K562 (cell line): ENCODE measurements around the gene EHD2. TPM values are rescaled to one million over a fixed set of nuclear protein-coding genes. Genes with fewer than 3 reads are reported as not detected.

Source experiments
- polyA plus RNA-seq, 8 experiments: library from polyadenylated mRNA; depleted of rRNA in 4 of 8; stranded (reverse) in 5 of 8; unstranded in 3 of 8; fragments of >200 nt; fragmentation: Nextera tagmentation in 2 of 8; fragmentation: Illumina TruSeq in 1 of 8; extraction: Ambion mirVana in 2 of 8; extraction: Trizol in 1 of 8; gene quantifications; 2 replicates each; pipeline versions ENCODE4 v1.2.1 to v1.2.3, GENCODE V29; 2011 to 2014; ENCODE audit warnings: inconsistent platforms in 1 of 8, missing spikeins in 1 of 8
- small RNA-seq: library from RNA; depleted of rRNA; stranded (forward); fragments of <200 nt; gene quantifications from one replicate; pipeline ENCODE3, GENCODE V24; 2014
- total RNA-seq, 7 experiments: library from RNA; depleted of rRNA in 6 of 7; stranded (reverse); fragments of >200 nt in 6 of 7; fragmentation: Illumina TruSeq in 2 of 7; extraction: Trizol in 2 of 7; gene quantifications; 2 replicates each; pipeline versions ENCODE4 v1.2.1 to v1.2.3, GENCODE V29; 2011 to 2021; ENCODE audit warnings: low replicate concordance in 1 of 7

EHD2 gene
- total and polyA plus RNA-seq, 9 of the 15 experiments (the other 6 are each of a cell fraction or from before 2014, with no cell fraction given): 1.7 to 32.2 (median 3.0) TPM

Small RNA genes within 50 kb of the gene (small RNA-seq; reads per million reads assigned to genes)
- not detected for gene SNORD23

Other genes with a start within 250 kb of the EHD2 start
Only the 7 nearest of the 11 such genes appear.
- gene ZNF541, start 140.3 kb upstream of the EHD2 start, total RNA-seq (2014; rRNA removed): 0.09 and 0.12 TPM in 2 replicates
- gene ZNF541, start 140.3 kb upstream of the EHD2 start, total RNA-seq (2014; rRNA removed; fragmentation: Illumina TruSeq; extraction: Trizol): 0.03 and 0.04 TPM in 2 replicates
- gene ZNF541, start 140.3 kb upstream of the EHD2 start, total RNA-seq (2015; rRNA removed; fragmentation: Illumina TruSeq; extraction: Trizol): 0.08 and 0.11 TPM in 2 replicates
- 0.04 and 0.16 TPM in 2 replicates for gene ZNF541, start 140.3 kb upstream of the EHD2 start, total RNA-seq (2021)
- 0.06 and 0.15 TPM in 2 replicates for gene ZNF541, start 140.3 kb upstream of the EHD2 start, polyA plus RNA-seq (2011; rRNA removed)
- 0.07 TPM in 1 of 2 replicates, not detected in the other for gene ZNF541, start 140.3 kb upstream of the EHD2 start, polyA plus RNA-seq (2014; fragmentation: Illumina TruSeq; extraction: Trizol)
- under 1 TPM in 1 of 2 experiments, not detected in 1; 0.04 TPM for gene ZNF541, start 140.3 kb upstream of the EHD2 start, polyA plus RNA-seq (2014; fragmentation: Nextera tagmentation; extraction: Ambion mirVana)
- gene ZNF541, start 140.3 kb upstream of the EHD2 start, polyA plus RNA-seq (2014; rRNA removed): 0.03 and 0.04 TPM in 2 replicates
- 1.0 and 1.2 TPM in 2 replicates for gene BICRA, start 104.3 kb upstream of the EHD2 start, total RNA-seq (2014; rRNA removed)
- 0.87 and 1.6 TPM in 2 replicates for gene BICRA, start 104.3 kb upstream of the EHD2 start, total RNA-seq (2014; rRNA removed; fragmentation: Illumina TruSeq; extraction: Trizol)
- 1.4 and 1.5 TPM in 2 replicates for gene BICRA, start 104.3 kb upstream of the EHD2 start, total RNA-seq (2015; rRNA removed; fragmentation: Illumina TruSeq; extraction: Trizol)
- 8.8 and 9.0 TPM in 2 replicates for gene BICRA, start 104.3 kb upstream of the EHD2 start, total RNA-seq (2021)
- 0.26 and 0.51 TPM in 2 replicates for gene BICRA, start 104.3 kb upstream of the EHD2 start, polyA plus RNA-seq (2011; rRNA removed)
- 7.4 and 7.6 TPM in 2 replicates for gene BICRA, start 104.3 kb upstream of the EHD2 start, polyA plus RNA-seq (2014; fragmentation: Illumina TruSeq; extraction: Trizol)
- under 1 TPM; 0.01 to 0.07 TPM for gene BICRA, start 104.3 kb upstream of the EHD2 start, polyA plus RNA-seq (2014; fragmentation: Nextera tagmentation; extraction: Ambion mirVana)
- 1.7 and 2.7 TPM in 2 replicates for gene BICRA, start 104.3 kb upstream of the EHD2 start, polyA plus RNA-seq (2014; rRNA removed)
- gene NOP53, start 32.1 kb downstream of the EHD2 start, total RNA-seq (2014; rRNA removed): 254 and 304 TPM in 2 replicates
- gene NOP53, start 32.1 kb downstream of the EHD2 start, total RNA-seq (2014; rRNA removed; fragmentation: Illumina TruSeq; extraction: Trizol): 97.1 and 111 TPM in 2 replicates
- gene NOP53, start 32.1 kb downstream of the EHD2 start, total RNA-seq (2015; rRNA removed; fragmentation: Illumina TruSeq; extraction: Trizol): 139 and 145 TPM in 2 replicates
- 207 and 231 TPM in 2 replicates for gene NOP53, start 32.1 kb downstream of the EHD2 start, total RNA-seq (2021)
- 146 and 189 TPM in 2 replicates for gene NOP53, start 32.1 kb downstream of the EHD2 start, polyA plus RNA-seq (2011; rRNA removed)
- 113 and 268 TPM in 2 replicates for gene NOP53, start 32.1 kb downstream of the EHD2 start, polyA plus RNA-seq (2014; fragmentation: Illumina TruSeq; extraction: Trizol)
- 1 to 10 TPM; 6.5 to 7.0 TPM for gene NOP53, start 32.1 kb downstream of the EHD2 start, polyA plus RNA-seq (2014; fragmentation: Nextera tagmentation; extraction: Ambion mirVana)
- 257 and 274 TPM in 2 replicates for gene NOP53, start 32.1 kb downstream of the EHD2 start, polyA plus RNA-seq (2014; rRNA removed)
- 191 and 212 TPM in 2 replicates for gene SELENOW, start 65.3 kb downstream of the EHD2 start, total RNA-seq (2014; rRNA removed)
- gene SELENOW, start 65.3 kb downstream of the EHD2 start, total RNA-seq (2014; rRNA removed; fragmentation: Illumina TruSeq; extraction: Trizol): 78.3 and 95.2 TPM in 2 replicates
- gene SELENOW, start 65.3 kb downstream of the EHD2 start, total RNA-seq (2015; rRNA removed; fragmentation: Illumina TruSeq; extraction: Trizol): 168 and 181 TPM in 2 replicates
- gene SELENOW, start 65.3 kb downstream of the EHD2 start, total RNA-seq (2021): 91.9 and 103 TPM in 2 replicates
- gene SELENOW, start 65.3 kb downstream of the EHD2 start, polyA plus RNA-seq (2011; rRNA removed): 118 and 125 TPM in 2 replicates
- 117 and 153 TPM in 2 replicates for gene SELENOW, start 65.3 kb downstream of the EHD2 start, polyA plus RNA-seq (2014; fragmentation: Illumina TruSeq; extraction: Trizol)
- 100 to 1,000 TPM; 268 to 279 TPM for gene SELENOW, start 65.3 kb downstream of the EHD2 start, polyA plus RNA-seq (2014; fragmentation: Nextera tagmentation; extraction: Ambion mirVana)
- gene SELENOW, start 65.3 kb downstream of the EHD2 start, polyA plus RNA-seq (2014; rRNA removed): 156 and 183 TPM in 2 replicates
- not detected in 2 replicates for gene TPRX1, start 91.1 kb downstream of the EHD2 start, total RNA-seq (2014; rRNA removed)
- gene TPRX1, start 91.1 kb downstream of the EHD2 start, total RNA-seq (2014; rRNA removed; fragmentation: Illumina TruSeq; extraction: Trizol): not detected in 2 replicates
- not detected in 2 replicates for gene TPRX1, start 91.1 kb downstream of the EHD2 start, total RNA-seq (2015; rRNA removed; fragmentation: Illumina TruSeq; extraction: Trizol)
- gene TPRX1, start 91.1 kb downstream of the EHD2 start, total RNA-seq (2021): not detected in 2 replicates
- gene TPRX1, start 91.1 kb downstream of the EHD2 start, polyA plus RNA-seq (2011; rRNA removed): not detected in 2 replicates
- not detected in 2 replicates for gene TPRX1, start 91.1 kb downstream of the EHD2 start, polyA plus RNA-seq (2014; fragmentation: Illumina TruSeq; extraction: Trizol)
- gene TPRX1, start 91.1 kb downstream of the EHD2 start, polyA plus RNA-seq (2014; fragmentation: Nextera tagmentation; extraction: Ambion mirVana): not detected
- not detected in 2 replicates for gene TPRX1, start 91.1 kb downstream of the EHD2 start, polyA plus RNA-seq (2014; rRNA removed)
- not detected in 2 replicates for gene CRX, start 108.5 kb downstream of the EHD2 start, total RNA-seq (2014; rRNA removed)
- gene CRX, start 108.5 kb downstream of the EHD2 start, total RNA-seq (2014; rRNA removed; fragmentation: Illumina TruSeq; extraction: Trizol): not detected in 2 replicates
- gene CRX, start 108.5 kb downstream of the EHD2 start, total RNA-seq (2015; rRNA removed; fragmentation: Illumina TruSeq; extraction: Trizol): not detected in 2 replicates
- not detected in 2 replicates for gene CRX, start 108.5 kb downstream of the EHD2 start, total RNA-seq (2021)
- not detected in 2 replicates for gene CRX, start 108.5 kb downstream of the EHD2 start, polyA plus RNA-seq (2011; rRNA removed)
- gene CRX, start 108.5 kb downstream of the EHD2 start, polyA plus RNA-seq (2014; fragmentation: Illumina TruSeq; extraction: Trizol): not detected in 2 replicates
- gene CRX, start 108.5 kb downstream of the EHD2 start, polyA plus RNA-seq (2014; fragmentation: Nextera tagmentation; extraction: Ambion mirVana): under 1 TPM in 1 of 2 experiments, not detected in 1; 0.01 TPM
- not detected in 2 replicates for gene CRX, start 108.5 kb downstream of the EHD2 start, polyA plus RNA-seq (2014; rRNA removed)
- not detected in 2 replicates for gene TPRX2, start 145.8 kb downstream of the EHD2 start, total RNA-seq (2014; rRNA removed)
- gene TPRX2, start 145.8 kb downstream of the EHD2 start, total RNA-seq (2014; rRNA removed; fragmentation: Illumina TruSeq; extraction: Trizol): not detected in 2 replicates
- not detected in 2 replicates for gene TPRX2, start 145.8 kb downstream of the EHD2 start, total RNA-seq (2015; rRNA removed; fragmentation: Illumina TruSeq; extraction: Trizol)
- gene TPRX2, start 145.8 kb downstream of the EHD2 start, total RNA-seq (2021): not detected in 2 replicates
- not detected in 2 replicates for gene TPRX2, start 145.8 kb downstream of the EHD2 start, polyA plus RNA-seq (2011; rRNA removed)
- not detected in 2 replicates for gene TPRX2, start 145.8 kb downstream of the EHD2 start, polyA plus RNA-seq (2014; fragmentation: Illumina TruSeq; extraction: Trizol)
- not detected for gene TPRX2, start 145.8 kb downstream of the EHD2 start, polyA plus RNA-seq (2014; fragmentation: Nextera tagmentation; extraction: Ambion mirVana)
- gene TPRX2, start 145.8 kb downstream of the EHD2 start, polyA plus RNA-seq (2014; rRNA removed): not detected in 2 replicates